ENCODE results near the gene HYOU1. TPM values are rescaled to one million over a fixed set of nuclear protein-coding genes. Genes with fewer than 3 reads are reported as not detected.
A peak's percentile ranks its signal among the peaks of the same experiment; 100 is the strongest.
"Not testable (repeated sequence)": the region's sequence is repeated elsewhere in the genome, so short reads cannot be mapped to it uniquely, and the experiment has no call there.

HYOU1 gene, protein sequence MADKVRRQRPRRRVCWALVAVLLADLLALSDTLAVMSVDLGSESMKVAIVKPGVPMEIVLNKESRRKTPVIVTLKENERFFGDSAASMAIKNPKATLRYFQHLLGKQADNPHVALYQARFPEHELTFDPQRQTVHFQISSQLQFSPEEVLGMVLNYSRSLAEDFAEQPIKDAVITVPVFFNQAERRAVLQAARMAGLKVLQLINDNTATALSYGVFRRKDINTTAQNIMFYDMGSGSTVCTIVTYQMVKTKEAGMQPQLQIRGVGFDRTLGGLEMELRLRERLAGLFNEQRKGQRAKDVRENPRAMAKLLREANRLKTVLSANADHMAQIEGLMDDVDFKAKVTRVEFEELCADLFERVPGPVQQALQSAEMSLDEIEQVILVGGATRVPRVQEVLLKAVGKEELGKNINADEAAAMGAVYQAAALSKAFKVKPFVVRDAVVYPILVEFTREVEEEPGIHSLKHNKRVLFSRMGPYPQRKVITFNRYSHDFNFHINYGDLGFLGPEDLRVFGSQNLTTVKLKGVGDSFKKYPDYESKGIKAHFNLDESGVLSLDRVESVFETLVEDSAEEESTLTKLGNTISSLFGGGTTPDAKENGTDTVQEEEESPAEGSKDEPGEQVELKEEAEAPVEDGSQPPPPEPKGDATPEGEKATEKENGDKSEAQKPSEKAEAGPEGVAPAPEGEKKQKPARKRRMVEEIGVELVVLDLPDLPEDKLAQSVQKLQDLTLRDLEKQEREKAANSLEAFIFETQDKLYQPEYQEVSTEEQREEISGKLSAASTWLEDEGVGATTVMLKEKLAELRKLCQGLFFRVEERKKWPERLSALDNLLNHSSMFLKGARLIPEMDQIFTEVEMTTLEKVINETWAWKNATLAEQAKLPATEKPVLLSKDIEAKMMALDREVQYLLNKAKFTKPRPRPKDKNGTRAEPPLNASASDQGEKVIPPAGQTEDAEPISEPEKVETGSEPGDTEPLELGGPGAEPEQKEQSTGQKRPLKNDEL
- 63.2 TPM for total RNA-seq

DNA sequence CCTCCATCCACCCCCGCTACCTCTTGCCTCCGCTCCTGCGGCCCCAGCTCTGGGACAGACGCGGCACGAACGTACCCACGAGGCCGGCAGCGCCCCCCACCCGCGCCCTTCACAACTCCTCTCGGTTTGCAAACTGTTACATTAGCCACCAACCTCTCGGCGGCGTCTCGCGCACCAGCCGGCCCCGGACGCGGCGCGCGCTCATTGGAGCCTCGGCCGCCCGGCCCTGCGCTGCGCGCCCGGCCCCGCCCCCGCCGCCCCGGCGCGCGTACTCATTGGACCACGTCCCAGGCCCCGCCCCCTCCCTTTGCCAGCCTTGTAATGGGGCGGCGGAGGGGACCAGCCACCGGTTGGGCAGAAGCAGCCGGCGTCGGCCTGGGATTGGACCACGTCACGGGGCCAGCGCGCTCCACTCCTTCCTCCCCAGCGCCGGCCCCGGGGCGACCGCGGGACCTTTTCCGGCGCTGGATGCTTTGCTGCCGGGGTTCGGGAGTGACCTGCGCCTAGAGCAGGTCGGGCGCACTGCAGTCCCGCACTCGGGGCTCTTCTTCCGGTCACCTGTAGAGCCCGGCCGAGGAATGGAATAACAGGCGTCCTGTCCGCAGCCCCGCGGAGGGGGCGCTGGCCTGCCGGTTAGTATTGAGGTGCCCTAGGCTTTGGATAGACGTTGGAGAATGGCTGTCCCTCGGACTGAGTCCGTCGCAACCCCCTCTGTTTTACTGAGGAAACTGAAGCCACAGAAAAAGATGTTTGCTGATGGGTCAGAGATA, at the start of gene HYOU1:
TSS of gene HYOU1 (minus strand) at position 206 of the 770 bp plus-strand sequence. CDS start 1,045 bp downstream, outside the sequence.
- ATAC-seq = peak; percentile 99

DNA sequence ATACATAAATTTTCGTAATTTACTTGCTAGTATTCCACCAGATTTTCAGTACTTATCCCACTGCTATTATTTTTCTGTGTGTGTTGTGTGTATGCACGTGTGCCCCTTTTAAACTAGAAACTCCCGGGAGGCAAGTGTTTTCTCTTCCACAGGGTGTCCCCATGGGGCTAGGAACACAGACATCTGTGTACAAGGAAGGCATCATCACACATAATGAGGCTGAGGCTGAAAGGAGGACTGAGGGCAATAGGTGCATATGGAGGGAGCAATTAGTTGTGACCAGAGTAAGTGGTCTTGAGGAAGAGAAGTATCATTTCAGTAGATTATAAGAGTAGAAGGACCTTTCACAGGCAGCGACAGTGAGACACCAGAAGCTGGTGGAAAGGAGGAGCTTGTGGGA, 46.8 kb upstream of the HYOU1 start:
- no peak for ATAC-seq

DNA sequence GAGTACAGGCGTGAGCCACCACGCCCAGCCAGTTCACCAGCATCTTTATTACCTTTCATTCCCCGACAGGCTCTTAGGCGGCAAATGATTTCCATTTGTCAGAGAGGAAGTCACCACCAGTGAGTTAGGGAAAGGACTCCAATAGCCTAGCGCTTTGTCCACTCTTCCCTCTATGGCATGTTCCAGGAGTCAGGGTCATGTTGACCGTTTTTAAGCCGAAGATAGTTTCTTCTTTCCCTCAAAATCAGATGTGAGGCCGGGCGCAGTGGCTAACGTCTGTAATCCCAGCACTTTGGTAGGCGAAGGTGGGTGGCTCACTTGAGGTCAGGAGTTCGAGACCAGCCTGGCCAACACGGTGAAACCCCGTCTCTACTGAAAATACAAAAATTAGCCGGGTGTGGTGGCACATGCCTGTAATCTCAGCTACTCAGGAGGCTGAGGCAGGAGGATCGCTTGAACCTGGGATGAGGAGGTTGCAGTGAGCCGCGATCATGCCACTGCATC, 46.2 kb upstream of the HYOU1 start:
- ATAC-seq = not testable (repeated sequence)

DNA sequence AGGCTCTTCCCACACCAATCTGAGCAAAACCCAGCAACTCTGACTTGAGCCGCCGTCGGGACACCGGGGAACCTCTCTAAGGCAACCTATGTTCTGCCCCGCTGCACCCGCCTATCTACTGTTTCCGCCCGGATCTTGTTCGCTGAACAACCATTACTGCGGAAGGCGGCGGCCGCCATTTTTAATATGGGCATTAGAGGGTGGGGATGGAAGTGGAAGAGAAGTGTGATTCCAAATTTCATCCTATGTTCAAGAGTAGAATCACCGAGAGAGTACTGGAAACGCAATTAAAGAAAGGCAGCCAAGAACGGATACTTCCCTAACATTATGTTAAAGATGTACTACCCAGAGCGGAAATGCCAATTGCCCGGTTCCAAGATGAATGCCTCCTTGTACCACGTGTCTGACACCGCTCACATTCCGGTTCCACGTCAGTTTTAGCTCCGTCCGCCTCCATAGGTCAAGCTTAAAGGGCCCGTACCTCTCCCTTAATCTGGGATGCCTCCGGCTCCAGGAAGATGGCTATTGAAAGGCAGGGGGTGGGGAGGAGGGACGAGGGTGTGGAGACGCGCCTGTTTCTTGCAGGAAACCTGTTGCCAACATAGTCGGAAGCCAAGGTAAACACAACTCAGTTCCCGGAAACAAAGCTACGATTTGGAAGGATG, 44.9 kb upstream of the HYOU1 start, which contains the start of gene DPAGT1:
TSS of gene DPAGT1 (minus strand) at position 95 of the 665 bp plus-strand sequence. CDS start 198 bp downstream, outside the sequence.
- peak; percentile 91 for ATAC-seq

DNA sequence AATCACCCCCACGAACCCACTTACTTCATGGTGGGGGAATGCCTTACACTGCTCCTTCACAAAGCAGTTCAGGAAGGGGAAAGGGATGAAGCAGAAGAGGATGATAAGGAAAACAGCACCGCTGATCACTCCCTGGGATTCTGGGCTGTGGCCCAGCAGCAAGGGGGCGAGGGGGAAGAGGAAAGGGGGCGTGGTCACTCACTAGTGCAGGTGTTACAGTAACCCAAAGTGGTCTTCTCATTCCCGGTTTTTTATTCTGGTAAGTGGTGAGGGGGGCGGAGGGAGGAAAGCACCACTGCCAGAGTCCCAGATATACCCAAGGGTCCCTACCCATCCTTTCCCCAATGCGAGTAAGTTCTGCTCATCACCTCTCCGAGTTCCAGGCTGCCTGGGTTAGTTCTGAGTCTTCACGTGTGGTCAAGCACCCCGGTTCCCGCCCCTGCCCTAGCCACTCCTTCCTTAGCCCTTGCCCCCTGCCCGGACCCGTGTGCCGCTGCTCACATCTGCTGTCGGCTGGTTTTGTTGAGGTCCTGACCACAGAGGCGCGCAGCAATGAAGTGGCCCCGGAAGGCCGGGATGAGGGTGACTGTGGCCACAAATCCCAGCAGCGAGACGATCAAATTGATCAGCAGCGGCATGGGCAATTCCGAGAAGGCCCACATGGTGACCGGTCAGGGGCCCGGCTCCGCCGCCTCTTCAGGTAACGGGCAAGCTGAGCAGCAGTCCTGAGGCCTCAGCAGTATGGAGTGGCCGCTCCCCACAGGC, 44.2 kb upstream of the HYOU1 start:
- ATAC-seq = peak; percentile 5

DNA sequence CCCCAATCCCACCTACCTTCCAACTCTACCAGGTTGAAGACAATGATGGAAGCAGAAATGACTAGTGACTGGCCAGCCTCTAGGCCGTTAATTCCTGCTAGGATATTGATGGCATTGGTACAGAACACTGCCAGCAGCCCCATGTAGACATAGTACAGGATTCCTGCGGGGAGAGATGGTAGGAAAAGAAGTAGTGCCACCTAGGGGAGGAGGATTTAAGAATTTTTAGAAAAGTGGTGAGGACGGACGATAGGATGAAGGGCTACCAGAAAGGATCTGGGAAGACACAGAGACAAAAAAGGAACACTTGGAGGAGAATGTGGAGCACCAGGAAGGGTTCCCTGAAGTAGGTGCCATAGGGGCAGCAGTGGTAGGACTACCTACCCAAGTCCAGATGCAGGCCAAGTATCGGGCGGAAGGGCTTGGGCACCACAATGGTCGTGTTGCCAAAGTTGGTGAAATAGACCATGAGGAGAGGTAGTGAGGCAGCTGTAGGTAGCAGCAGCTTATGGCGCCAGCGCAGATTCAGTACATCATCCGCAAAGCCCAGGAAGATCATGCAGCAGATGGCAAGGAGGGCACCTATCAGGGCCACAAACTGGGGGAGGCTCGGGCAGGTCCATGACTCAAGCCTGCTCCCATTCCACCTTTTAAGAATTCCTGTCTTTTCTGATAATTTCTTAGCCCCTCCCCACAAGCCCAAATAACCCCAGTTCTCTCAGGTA, 43.4 kb upstream of the HYOU1 start:
- ATAC-seq = no peak

DNA sequence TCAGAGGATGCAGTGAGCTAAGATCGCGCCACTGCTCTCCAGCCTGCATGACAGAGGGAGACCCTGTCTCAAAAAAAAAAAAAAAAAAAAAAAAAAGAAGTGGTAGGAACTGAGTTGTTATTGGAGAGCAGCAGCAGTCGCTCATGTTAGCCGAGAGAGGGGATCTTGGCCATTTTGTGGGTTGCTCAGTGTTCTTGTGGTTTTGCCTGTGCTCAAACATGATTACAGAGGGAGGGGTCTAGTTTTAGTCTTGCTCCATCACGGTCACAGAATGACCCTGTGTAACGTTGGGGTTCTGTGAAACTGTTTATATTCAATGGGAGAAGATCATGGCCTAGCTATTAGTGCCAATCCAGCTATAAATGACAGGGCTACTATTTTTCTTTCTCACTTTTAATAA, 42.7 kb upstream of the HYOU1 start:
- no peak for ATAC-seq

DNA sequence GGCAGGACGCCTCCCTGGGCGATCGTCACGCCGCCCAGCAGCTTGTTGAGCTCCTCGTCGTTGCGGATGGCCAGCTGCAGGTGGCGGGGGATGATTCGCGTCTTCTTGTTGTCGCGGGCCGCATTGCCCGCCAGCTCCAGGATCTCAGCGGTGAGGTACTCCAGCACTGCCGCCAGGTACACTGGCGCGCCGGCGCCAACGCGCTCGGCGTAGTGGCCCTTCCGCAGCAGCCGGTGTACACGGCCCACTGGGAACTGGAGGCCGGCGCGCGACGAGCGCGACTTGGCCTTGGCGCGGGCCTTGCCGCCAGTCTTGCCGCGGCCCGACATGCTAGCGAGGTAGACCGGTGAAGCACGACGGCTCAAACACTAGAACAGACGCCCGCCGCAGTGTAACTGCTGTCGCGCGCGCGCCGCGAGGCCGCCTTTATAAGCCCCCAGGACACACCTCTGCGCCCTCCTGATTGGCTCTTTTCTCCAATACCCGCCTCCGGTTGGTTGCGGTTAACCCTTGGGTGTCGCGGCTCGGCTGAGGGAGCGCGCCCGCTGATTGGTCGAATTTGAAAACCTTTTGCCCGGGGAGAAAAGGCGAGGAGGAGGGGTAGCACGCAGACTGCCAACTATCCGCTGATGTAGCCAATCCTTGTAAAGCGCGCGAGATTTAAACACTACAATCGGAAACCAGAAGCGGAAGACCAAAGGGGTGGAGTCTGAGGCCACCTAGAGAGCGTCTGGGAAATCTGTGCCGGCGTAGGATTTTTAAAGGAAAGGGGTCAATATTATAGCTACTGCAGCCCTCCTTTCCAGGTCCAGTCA, 38.3 kb upstream of the HYOU1 start:
- ATAC-seq = peak; percentile 95

DNA sequence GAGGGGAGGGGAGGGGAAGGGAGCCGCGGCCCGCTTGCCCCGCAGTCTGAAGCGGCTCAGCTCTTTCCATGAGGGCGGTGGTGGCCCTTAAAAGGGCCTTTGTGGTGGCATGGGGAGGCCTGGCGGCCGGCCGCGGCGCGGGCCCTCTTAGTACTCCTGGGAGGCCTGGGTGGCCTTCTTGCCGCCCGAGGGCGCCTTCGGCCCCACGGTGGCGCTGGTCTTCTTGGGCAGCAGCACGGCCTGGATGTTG, 37.7 kb upstream of the HYOU1 start:
- ATAC-seq = peak; percentile 66

DNA sequence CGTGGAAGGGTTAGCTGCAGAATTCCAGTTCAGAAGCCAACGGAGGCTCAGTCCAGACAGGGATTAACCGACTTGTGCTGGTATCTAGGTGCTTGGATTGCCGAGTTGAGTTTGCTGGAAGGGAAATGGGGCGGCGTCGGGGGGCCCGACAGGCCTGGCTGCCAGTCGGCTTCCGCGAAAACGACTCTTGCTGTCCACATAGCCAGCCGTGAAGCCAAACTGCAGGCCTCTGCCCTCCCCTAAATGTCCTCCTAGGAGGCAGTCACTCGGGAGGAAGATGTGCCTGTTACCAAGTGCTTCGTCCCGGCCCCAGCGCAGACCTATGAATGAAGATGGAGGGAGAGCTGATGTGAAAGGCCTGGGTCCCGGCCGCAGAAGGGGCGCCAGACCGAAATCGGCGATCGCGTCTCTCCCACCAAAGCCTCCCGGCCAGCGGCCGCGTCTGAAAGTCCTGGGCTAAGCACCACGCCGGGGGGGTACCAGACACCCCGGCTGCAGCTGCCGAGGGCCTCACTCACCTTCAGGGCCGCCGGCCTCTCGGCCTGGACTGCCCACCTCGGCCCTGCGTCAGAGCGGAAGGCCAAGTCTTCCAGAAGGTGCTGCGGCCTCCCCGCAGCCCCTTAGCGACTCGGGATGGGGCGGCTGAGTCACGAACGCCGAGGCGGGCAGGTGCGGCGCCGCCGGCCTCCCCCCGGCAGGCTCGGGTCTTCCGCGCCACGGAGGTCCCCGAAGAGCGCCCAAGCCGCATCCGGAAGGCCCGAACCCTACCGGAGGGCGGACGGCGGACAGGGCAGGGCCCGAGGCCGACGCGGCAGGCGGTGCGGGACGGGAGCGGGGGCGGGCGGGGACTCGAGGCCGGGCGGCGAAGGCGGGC, 37.2 kb upstream of the HYOU1 start:
- peak; percentile 17 for ATAC-seq

DNA sequence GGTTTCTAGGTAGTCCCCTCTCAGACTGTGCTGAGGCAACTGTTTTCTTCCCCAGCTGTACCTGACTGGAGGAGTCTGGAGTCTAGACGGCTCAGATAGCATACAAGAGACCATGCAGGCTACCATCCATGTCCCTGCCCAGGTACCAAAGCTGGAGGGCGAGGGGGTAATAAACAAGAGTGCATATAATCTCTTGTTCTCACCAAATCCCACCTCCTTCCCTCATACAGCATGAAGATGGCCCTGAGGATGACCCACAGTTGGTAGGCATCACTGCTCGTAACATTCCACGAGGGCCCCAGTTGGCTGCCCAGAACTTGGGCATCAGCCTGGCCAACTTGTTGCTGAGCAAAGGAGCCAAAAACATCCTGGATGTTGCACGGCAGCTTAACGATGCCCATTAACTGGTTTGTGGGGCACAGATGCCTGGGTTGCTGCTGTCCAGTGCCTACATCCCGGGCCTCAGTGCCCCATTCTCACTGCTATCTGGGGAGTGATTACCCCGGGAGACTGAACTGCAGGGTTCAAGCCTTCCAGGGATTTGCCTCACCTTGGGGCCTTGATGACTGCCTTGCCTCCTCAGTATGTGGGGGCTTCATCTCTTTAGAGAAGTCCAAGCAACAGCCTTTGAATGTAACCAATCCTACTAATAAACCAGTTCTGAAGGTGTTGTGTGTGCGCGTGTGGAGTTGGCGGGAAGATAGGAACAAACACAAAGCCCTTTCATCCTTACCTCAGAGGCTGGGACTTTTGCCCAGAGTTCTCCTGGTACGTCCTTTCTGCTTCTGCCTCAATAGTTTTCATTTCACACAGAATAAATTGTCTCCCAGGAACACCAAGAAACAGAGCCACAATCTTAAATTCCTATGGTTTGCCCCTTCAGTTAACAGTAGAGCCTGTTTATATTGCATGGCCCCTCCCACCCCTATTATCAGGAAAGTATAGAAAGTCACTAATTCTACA, 36.2 kb upstream of the HYOU1 start:
- no peak for ATAC-seq

DNA sequence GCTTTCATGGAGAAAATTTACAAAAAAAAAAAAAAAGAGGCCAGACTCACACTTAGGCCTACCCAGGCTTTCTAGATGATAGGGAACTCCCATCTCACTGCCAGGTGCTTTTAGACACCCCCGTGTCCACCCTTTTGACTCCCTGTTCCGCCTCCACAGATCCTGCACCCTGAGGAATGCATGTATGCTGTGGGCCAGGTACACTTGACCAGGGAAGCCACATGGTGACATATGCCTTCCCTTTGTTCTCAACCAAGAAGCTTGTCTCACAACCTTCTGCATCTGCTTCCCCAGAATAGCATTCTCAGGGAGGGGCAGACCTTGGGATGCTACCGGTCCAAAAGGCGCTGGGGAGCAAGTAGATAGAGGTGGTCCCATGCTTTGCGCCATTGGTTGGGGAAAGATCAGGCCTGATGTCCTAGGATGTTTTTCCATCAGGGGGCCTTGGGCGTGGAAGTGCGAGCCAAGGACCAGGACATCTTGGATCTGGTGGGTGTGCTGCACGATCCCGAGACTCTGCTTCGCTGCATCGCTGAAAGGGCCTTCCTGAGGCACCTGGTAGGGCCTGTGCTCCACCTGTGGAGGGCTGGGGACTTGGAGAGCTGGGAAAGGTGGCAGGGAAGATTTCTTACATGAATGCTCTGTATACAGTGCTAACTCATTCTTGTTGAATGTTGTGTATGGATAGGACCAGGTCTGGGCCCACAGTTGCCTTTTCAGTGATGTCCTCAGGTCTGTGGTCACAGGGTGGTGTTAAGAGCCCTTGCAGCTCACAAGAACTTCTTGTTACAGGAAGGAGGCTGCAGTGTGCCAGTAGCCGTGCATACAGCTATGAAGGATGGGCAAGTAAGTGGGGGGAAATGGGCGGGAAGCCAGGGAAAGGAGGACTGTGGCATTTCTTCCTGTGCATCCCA, 35.2 kb upstream of the HYOU1 start:
- no peak for ATAC-seq

DNA sequence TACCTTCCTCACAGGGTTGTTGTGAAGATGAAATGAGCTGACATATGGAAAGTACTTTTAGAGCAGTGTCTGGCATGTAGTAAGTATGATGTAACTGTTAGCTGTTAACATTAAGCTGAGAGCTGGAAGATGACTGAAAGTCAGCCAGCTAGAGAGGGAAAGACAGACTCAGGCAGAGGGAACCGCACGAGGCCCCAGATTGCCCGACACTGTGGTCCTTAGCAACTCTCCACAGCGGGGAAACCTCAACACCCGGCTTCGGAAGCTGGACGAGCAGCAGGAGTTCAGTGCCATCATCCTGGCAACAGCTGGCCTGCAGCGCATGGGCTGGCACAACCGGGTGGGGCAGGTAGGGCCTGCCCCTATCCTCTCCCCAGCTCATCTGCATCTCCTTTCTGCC, 34.2 kb upstream of the HYOU1 start:
- ATAC-seq = no peak

DNA sequence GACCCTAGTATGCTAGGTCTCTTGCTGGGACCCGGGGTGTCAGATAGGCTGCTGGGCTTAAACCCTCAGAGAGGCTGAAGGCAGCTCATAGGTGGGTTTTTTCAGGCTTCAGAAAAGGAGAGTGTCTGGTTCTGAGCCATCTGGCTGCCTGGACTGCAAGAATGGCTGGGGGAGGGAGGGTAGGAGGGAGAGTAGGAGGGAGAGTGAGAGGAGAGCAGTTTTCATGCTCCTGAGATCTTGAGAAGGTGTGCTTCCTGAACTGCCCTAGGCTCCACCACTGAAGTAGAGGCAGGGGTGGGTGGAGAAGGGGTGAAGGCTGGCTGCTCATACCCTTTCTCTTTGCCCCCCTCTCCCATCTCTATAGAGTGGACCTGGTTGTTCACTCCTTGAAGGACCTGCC, 32.3 kb upstream of the HYOU1 start:
- no peak for ATAC-seq

DNA sequence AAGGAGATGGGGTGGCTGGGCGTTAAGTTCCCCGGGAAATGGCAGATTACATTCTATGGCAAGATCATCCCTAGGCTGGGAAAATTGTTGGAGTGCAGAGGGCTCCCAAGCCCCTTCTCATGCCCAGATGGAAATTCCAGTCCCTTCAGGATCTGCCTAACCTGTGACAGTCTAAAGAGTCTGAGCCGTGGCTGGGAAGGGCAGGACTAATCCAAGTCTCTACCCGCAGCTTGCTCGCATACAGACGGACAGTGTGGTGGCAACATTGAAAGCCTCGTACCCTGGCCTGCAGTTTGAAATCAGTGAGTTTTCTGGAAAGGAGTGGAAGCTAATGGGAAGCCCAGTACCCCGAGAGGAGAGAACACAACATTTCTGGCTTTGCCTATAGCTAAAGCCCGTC, 31.4 kb upstream of the HYOU1 start:
- no peak for ATAC-seq

DNA sequence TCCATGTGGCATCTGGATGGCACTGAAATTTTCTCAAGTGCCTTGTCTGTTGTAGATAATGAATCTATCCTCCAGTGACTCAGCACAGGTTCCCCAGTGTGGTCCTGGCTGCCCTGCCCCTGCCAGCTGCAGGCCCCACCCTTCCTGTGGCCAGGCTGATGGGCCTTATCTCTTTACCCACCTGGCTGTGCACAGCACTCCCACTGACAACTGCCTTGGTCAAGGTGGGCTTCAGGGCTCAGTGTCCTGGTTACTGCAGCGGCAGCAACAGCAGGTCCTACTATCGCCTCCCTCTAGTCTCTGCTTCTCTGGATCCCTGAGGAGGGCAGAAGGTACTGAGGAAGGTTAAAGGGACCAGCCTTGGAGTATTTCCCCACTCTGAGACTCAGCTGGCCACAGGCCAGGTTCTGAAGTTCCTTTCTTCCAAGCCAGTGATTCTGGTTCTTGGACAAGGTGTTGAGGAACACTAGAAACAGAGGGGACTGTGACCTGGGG, 30.8 kb upstream of the HYOU1 start:
- ATAC-seq = no peak

Measured in esophagus mucosa (tissue), 1 donor.